SK-N-SH (cell line): ENCODE measurements around the gene PAF1. TPM values are rescaled to one million over a fixed set of nuclear protein-coding genes. Genes with fewer than 3 reads are reported as not detected.

Source experiments
- CTCF ChIA-PET: fragments of 300-600, 350-600 bp; formaldehyde crosslinking; extraction: SDS; loops from one replicate; lab custom pipeline; 2021; lab: Yijun Ruan, JAX
- POLR2A ChIA-PET: fragments of 350-600 bp; sonication (Branson Sonifier 250); formaldehyde crosslinking; extraction: SDS; loops from one replicate; lab custom pipeline; 2020; ENCODE audit warnings: antibody characterized with exemption, inconsistent platforms; lab: Yijun Ruan, JAX
- DNase-seq: peaks from one replicate; pipeline ENCODE4 v3.0.0; 2012
- H2AFZ ChIP-seq: fragments of 200-600 bp; sonication (generic); 2 replicates; pipeline ENCODE4 v1.8.1; 2016; ENCODE audit warnings: antibody characterized with exemption, mild to moderate bottlenecking, low read depth
- H3F3A ChIP-seq: fragments of 200-600 bp; sonication (generic); replicated peaks from 2 replicates; pipeline ENCODE3; 2016; ENCODE audit warnings: antibody characterized with exemption, mild to moderate bottlenecking; ENCODE audit not compliant: insufficient read depth
- H3K27ac ChIP-seq, 2 experiments: fragments of 200-500 bp in 1 of 2; fragments of 200-600 bp in 1 of 2; sonication (Bioruptor generic) in 1 of 2; sonication (generic), shearing (Covaris generic) in 1 of 2; 2 replicates each; pipeline versions ENCODE4 v1.5.1 to v1.6.1; 2014 to 2016; ENCODE audit warnings: low read depth in 2 of 2, inconsistent platforms in 1 of 2, low read length in 1 of 2, mild to moderate bottlenecking in 1 of 2, mixed read lengths in 1 of 2
- H3K27me3 ChIP-seq: fragments of 200-600 bp; sonication (generic), shearing (Covaris generic); 2 replicates; pipeline ENCODE4 v1.6.1; 2016; ENCODE audit warnings: mixed run types; ENCODE audit not compliant: insufficient read depth
- H3K36me3 ChIP-seq, 2 experiments: fragments of 200-500 bp in 1 of 2; fragments of 200-600 bp in 1 of 2; sonication (Bioruptor generic) in 1 of 2; sonication (generic) in 1 of 2; replicated peaks in 1 of 2; 2 replicates each; pipeline versions ENCODE3 to v1.5.1; 2014 to 2016; ENCODE audit warnings: low read length in 1 of 2, mild to moderate bottlenecking in 1 of 2; ENCODE audit not compliant: insufficient read depth in 2 of 2, control insufficient read depth in 1 of 2
- H3K4me1 ChIP-seq, 2 experiments: fragments of 200-500 bp in 1 of 2; fragments of 200-600 bp in 1 of 2; sonication (Bioruptor generic) in 1 of 2; sonication (generic), shearing (Covaris generic) in 1 of 2; 2 replicates each; pipeline versions ENCODE4 v1.5.1 to v1.6.1; 2014 to 2016; ENCODE audit warnings: low read depth in 1 of 2, low read length in 1 of 2, mixed run types in 1 of 2; ENCODE audit not compliant: insufficient read depth in 2 of 2, control insufficient read depth in 1 of 2
- H3K4me2 ChIP-seq: fragments of 200-600 bp; sonication (generic), shearing (Covaris generic); 2 replicates; pipeline ENCODE4 v1.6.1; 2017; ENCODE audit warnings: mixed run types
- H3K4me3 ChIP-seq, 2 experiments: fragments of 200-500 bp in 1 of 2; fragments of 200-600 bp in 1 of 2; sonication (Bioruptor generic) in 1 of 2; sonication (generic), shearing (Covaris generic) in 1 of 2; 2 replicates each; pipeline versions ENCODE4 v1.5.1 to v1.8.1; 2014 to 2016; ENCODE audit warnings: low read depth in 2 of 2, inconsistent platforms in 1 of 2, low read length in 1 of 2, mild to moderate bottlenecking in 1 of 2, mixed read lengths in 1 of 2, moderate library complexity in 1 of 2
- H3K79me2 ChIP-seq: fragments of 200-600 bp; sonication (generic); 2 replicates; pipeline ENCODE4 v1.8.1; 2017; ENCODE audit warnings: mild to moderate bottlenecking; ENCODE audit not compliant: insufficient read depth
- H3K9ac ChIP-seq: fragments of 200-600 bp; sonication (generic); 2 replicates; pipeline ENCODE4 v1.6.1; 2017; ENCODE audit warnings: mixed run types
- H3K9me2 ChIP-seq: fragments of 200-600 bp; sonication (generic); 2 replicates; pipeline ENCODE4 v1.6.1; 2017; ENCODE audit warnings: mixed run types
- H3K9me3 ChIP-seq: fragments of 200-600 bp; sonication (generic); 2 replicates; pipeline ENCODE4 v1.6.1; 2017; ENCODE audit warnings: mixed run types, mild to moderate bottlenecking, moderate library complexity
- H4K20me1 ChIP-seq: fragments of 200-600 bp; sonication (generic); 2 replicates; pipeline ENCODE4 v1.6.1; 2017; ENCODE audit warnings: mild to moderate bottlenecking, mixed run types; ENCODE audit not compliant: insufficient read depth
- CTCF ChIP-seq: fragments of 200-600 bp; sonication (generic); IDR thresholded peaks from 2 replicates; pipeline ENCODE4 v1.6.1; 2017; ENCODE audit warnings: antibody characterized with exemption, mild to moderate bottlenecking, moderate library complexity
- ELF1 ChIP-seq: IDR thresholded peaks from 2 replicates; pipeline ENCODE4 v1.4.0; 2012
- FOSL2 ChIP-seq: IDR thresholded peaks from 2 replicates; pipeline ENCODE4 v1.4.0; 2012; ENCODE audit warnings: low read depth, mild to moderate bottlenecking, moderate library complexity, borderline replicate concordance
- FOXJ3 ChIP-seq: sonication (generic); formaldehyde crosslinking; IDR thresholded peaks from 2 replicates; pipeline ENCODE4 v1.5.1; 2020; ENCODE audit warnings: mild to moderate bottlenecking, missing genetic modification reagents
- FOXM1 ChIP-seq: IDR thresholded peaks from 2 replicates; pipeline ENCODE4 v1.4.0; 2012; ENCODE audit warnings: low read depth, mild to moderate bottlenecking
- GABPA ChIP-seq: IDR thresholded peaks from 2 replicates; pipeline ENCODE4 v1.4.0; 2012; ENCODE audit warnings: low read depth, mild to moderate bottlenecking
- IRF3 ChIP-seq: fragments of 150-350 bp; IDR thresholded peaks from 2 replicates; pipeline ENCODE4 v1.6.1; 2016; ENCODE audit warnings: mild to moderate bottlenecking, low read depth, low read length
- JUND ChIP-seq: IDR thresholded peaks from 2 replicates; pipeline ENCODE4 v1.4.0; 2012
- MAX ChIP-seq: IDR thresholded peaks from 2 replicates; pipeline ENCODE4 v1.4.0; 2012; ENCODE audit warnings: low read depth
- MXI1 ChIP-seq: IDR thresholded peaks from 2 replicates; pipeline ENCODE4 v1.6.1; 2012; ENCODE audit warnings: mild to moderate bottlenecking, low read depth, low read length, improper control_type of control experiment
- NFIC ChIP-seq: IDR thresholded peaks from 2 replicates; pipeline ENCODE4 v1.4.0; 2012; ENCODE audit warnings: borderline replicate concordance
- NRF1 ChIP-seq: IDR thresholded peaks from 2 replicates; pipeline ENCODE4 v1.6.1; 2012; ENCODE audit warnings: low read depth, mild to moderate bottlenecking, low read length
- REST ChIP-seq: IDR thresholded peaks from 2 replicates; pipeline ENCODE4 v1.6.1; 2012; ENCODE audit warnings: mild to moderate bottlenecking, low read depth, low read length, moderate library complexity
- SIN3A ChIP-seq: IDR thresholded peaks from 2 replicates; pipeline ENCODE4 v1.6.1; 2012; ENCODE audit warnings: low read depth, mild to moderate bottlenecking, low read length, moderate library complexity, borderline replicate concordance
- SMC3 ChIP-seq: IDR thresholded peaks from 2 replicates; pipeline ENCODE4 v1.6.1; 2012; ENCODE audit warnings: low read depth, low read length, improper control_type of control experiment
- TEAD4 ChIP-seq: IDR thresholded peaks from 2 replicates; pipeline ENCODE4 v1.4.0; 2012; ENCODE audit warnings: mild to moderate bottlenecking, borderline replicate concordance; ENCODE audit not compliant: insufficient read depth
- YY1 ChIP-seq: IDR thresholded peaks from 2 replicates; pipeline ENCODE4 v1.4.0; 2012; ENCODE audit warnings: low read depth, mild to moderate bottlenecking
- WGBS: methylation state at CpG from one replicate; pipeline ENCODE4 v1.1.6; 2017; ENCODE audit warnings: low lambda C conversion rate; 5-methylcytosine and 5-hydroxymethylcytosine counted together
- polyA plus RNA-seq, 3 experiments: library from polyadenylated mRNA; depleted of rRNA; stranded (reverse); fragments of >200 nt; gene quantifications; 2 replicates each; pipeline ENCODE4 v1.2.3, GENCODE V29; 2012
- TF ChIP-seq, protein P1 (sequence below): IDR thresholded peaks from 2 replicates; pipeline ENCODE4 v1.4.0; 2012; ENCODE audit warnings: low read depth, borderline replicate concordance
- TF ChIP-seq, protein P2 (sequence below): IDR thresholded peaks from 2 replicates; pipeline ENCODE4; 2012
- TF ChIP-seq, protein P3 (sequence below): fragments of 150-350 bp; IDR thresholded peaks from 2 replicates; pipeline ENCODE4 v1.6.1; 2017; ENCODE audit warnings: antibody characterized with exemption, low read length, low read depth, borderline replicate concordance

The PAF1 gene
- polyA plus RNA-seq, 1 of the 3 experiments (the other 2 are of a cell fraction), result 65.3 TPM

GRCh38 chr19:39419003-39419402 lies 28.1 kb upstream of the PAF1 start:
- H3F3A ChIP-seq, result peaks cover 7% of the 10 kb centered on the region
- no peak overlapping the region for H3K9ac ChIP-seq
- peaks cover 35% of the 10 kb centered on the region for H3K79me2 ChIP-seq
- H3K4me2 ChIP-seq, result no peak overlapping the region
- TF ChIP-seq FOXM1 (no peak), SIN3A (no peak), NFIC (no peak), FOXJ3 (CRISPR knock-in tag) (no peak), YY1 (no peak), MAX (no peak), SMC3 (no peak), MXI1 (no peak), JUND (no peak), FOSL2 (no peak), CTCF (no peak), GABPA (no peak), NRF1 (no peak), ELF1 (no peak), TEAD4 (no peak), REST (no peak), IRF3 (no peak)
- TF ChIP-seq, protein P1, sequence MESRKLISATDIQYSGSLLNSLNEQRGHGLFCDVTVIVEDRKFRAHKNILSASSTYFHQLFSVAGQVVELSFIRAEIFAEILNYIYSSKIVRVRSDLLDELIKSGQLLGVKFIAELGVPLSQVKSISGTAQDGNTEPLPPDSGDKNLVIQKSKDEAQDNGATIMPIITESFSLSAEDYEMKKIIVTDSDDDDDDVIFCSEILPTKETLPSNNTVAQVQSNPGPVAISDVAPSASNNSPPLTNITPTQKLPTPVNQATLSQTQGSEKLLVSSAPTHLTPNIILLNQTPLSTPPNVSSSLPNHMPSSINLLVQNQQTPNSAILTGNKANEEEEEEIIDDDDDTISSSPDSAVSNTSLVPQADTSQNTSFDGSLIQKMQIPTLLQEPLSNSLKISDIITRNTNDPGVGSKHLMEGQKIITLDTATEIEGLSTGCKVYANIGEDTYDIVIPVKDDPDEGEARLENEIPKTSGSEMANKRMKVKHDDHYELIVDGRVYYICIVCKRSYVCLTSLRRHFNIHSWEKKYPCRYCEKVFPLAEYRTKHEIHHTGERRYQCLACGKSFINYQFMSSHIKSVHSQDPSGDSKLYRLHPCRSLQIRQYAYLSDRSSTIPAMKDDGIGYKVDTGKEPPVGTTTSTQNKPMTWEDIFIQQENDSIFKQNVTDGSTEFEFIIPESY, result no peak
- TF ChIP-seq, protein P2, sequence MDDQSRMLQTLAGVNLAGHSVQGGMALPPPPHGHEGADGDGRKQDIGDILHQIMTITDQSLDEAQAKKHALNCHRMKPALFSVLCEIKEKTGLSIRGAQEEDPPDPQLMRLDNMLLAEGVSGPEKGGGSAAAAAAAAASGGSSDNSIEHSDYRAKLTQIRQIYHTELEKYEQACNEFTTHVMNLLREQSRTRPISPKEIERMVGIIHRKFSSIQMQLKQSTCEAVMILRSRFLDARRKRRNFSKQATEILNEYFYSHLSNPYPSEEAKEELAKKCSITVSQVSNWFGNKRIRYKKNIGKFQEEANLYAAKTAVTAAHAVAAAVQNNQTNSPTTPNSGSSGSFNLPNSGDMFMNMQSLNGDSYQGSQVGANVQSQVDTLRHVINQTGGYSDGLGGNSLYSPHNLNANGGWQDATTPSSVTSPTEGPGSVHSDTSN, result no peak
- TF ChIP-seq, protein P3, sequence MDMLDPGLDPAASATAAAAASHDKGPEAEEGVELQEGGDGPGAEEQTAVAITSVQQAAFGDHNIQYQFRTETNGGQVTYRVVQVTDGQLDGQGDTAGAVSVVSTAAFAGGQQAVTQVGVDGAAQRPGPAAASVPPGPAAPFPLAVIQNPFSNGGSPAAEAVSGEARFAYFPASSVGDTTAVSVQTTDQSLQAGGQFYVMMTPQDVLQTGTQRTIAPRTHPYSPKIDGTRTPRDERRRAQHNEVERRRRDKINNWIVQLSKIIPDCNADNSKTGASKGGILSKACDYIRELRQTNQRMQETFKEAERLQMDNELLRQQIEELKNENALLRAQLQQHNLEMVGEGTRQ, result no peak
- H3K9me3 ChIP-seq, result no peaks in the 10 kb centered on the region
- WGBS, result 86% methylated on average over 9 of the region's 9 CpGs
- H3K27ac ChIP-seq, result no peak overlapping the region
- ChIA-PET CTCF (interaction anchor here (1.5 kb wide), 1 partner anchor 14 kb away, joined by 3 read pairs; no protein-coding TSS in a partner anchor), POLR2A (interaction anchor here (2.1 kb wide), 1 partner anchor 17 kb away, joined by 12 read pairs; the partner anchor contains the start of gene RPS16)
- H3K4me3 ChIP-seq, result no peak overlapping the region
- peaks cover 10% of the 10 kb centered on the region; the same call in 1 of the 2 replicates for H4K20me1 ChIP-seq
- H2AFZ ChIP-seq, result no peak overlapping the region
- no peak for DNase-seq
- no peaks in the 10 kb centered on the region for H3K27me3 ChIP-seq
- peaks cover 18 to 27% of the 10 kb centered on the region in 2 experiments for H3K36me3 ChIP-seq
- H3K9me2 ChIP-seq, result no peaks in the 10 kb centered on the region
- peaks cover 7 to 15% of the 10 kb centered on the region in 2 experiments; a peak in 2 of 4 replicates for H3K4me1 ChIP-seq
